IMR-90 (cell line): ENCODE data around the gene IGSF8. TPM values are rescaled to one million over a fixed set of nuclear protein-coding genes. Genes with fewer than 3 reads are reported as not detected.

Source experiments
- ATAC-seq: fragments of 200-7000 bp; cut with Tn5 transposase; 2 replicates; pipeline ENCODE4 v1.9.1; 2020; ENCODE audit warnings: low read depth, mild to moderate bottlenecking, moderate library complexity
- BruUV-seq: library from RNA; stranded (reverse); fragments of 400-500 nt; replicated peaks from 2 replicates; lab custom pipeline; 2021; lab: Mats Ljungman, UMichigan
- CTCF ChIA-PET: fragments of 300-600 bp; formaldehyde crosslinking; extraction: SDS; loops from one replicate; lab custom pipeline; 2021; ENCODE audit warnings: antibody characterized with exemption; lab: Yijun Ruan, JAX
- POLR2A ChIA-PET: fragments of 300-600 bp; sonication (Branson Sonifier 250); formaldehyde crosslinking; loops from one replicate; lab custom pipeline; 2022; ENCODE audit warnings: antibody characterized with exemption; ENCODE audit not compliant: unreplicated experiment; lab: Charles Lee
- DNase-seq: peaks from one replicate; pipeline ENCODE4 v3.0.0; 2013
- H2AFZ ChIP-seq: replicated peaks from 2 replicates; pipeline ENCODE3; 2013; ENCODE audit warnings: low read length, mild to moderate bottlenecking; ENCODE audit not compliant: poor library complexity
- H2AK5ac ChIP-seq: 2 replicates; pipeline ENCODE4 v1.6.1; 2013; ENCODE audit warnings: low read depth, low read length, inconsistent platforms
- H2AK9ac ChIP-seq: replicated peaks from 2 replicates; pipeline ENCODE3; 2013; ENCODE audit warnings: mild to moderate bottlenecking, low read depth, low read length, moderate library complexity; ENCODE audit not compliant: poor library complexity
- H2BK120ac ChIP-seq: 2 replicates; pipeline ENCODE4 v1.6.1; 2013; ENCODE audit warnings: low read depth, low read length, inconsistent platforms
- H2BK15ac ChIP-seq: 3 replicates; pipeline ENCODE4 v1.6.1; 2013; ENCODE audit warnings: low read depth, low read length, inconsistent platforms
- H2BK20ac ChIP-seq: 2 replicates; pipeline ENCODE4 v1.6.1; 2013; ENCODE audit warnings: low read depth, mild to moderate bottlenecking, inconsistent platforms, low read length, moderate library complexity
- H2BK5ac ChIP-seq: 2 replicates; pipeline ENCODE4 v1.6.1; 2013; ENCODE audit warnings: mild to moderate bottlenecking, low read depth, low read length, inconsistent platforms; ENCODE audit not compliant: poor library complexity, severe bottlenecking
- H3K14ac ChIP-seq: replicated peaks from 2 replicates; pipeline ENCODE4 v1.6.1; 2013; ENCODE audit warnings: low read depth, low read length, inconsistent platforms
- H3K18ac ChIP-seq: 2 replicates; pipeline ENCODE4 v1.6.1; 2013; ENCODE audit warnings: low read depth, low read length, control low read depth
- H3K23ac ChIP-seq: 2 replicates; pipeline ENCODE4 v1.6.1; 2013; ENCODE audit warnings: low read depth, low read length, inconsistent platforms
- H3K27ac ChIP-seq: 2 replicates; pipeline ENCODE4 v1.5.1; 2013; ENCODE audit warnings: mild to moderate bottlenecking, control low read depth, low read length; ENCODE audit not compliant: insufficient read depth
- H3K27me3 ChIP-seq: 2 replicates; pipeline ENCODE4 v1.6.1; 2013; ENCODE audit warnings: low read length; ENCODE audit not compliant: control insufficient read depth, insufficient read depth
- H3K36me3 ChIP-seq: 2 replicates; pipeline ENCODE4 v1.6.1; 2013; ENCODE audit warnings: low read length, mixed read lengths; ENCODE audit not compliant: control insufficient read depth, insufficient read depth
- H3K4ac ChIP-seq: 2 replicates; pipeline ENCODE4 v1.6.1; 2013; ENCODE audit warnings: low read depth, low read length, inconsistent platforms
- H3K4me1 ChIP-seq: 2 replicates; pipeline ENCODE4 v1.6.1; 2013; ENCODE audit warnings: low read length, mixed read lengths; ENCODE audit not compliant: control insufficient read depth, insufficient read depth
- H3K4me2 ChIP-seq: 2 replicates; pipeline ENCODE4 v1.6.1; 2013; ENCODE audit warnings: low read depth, mild to moderate bottlenecking, control low read depth, low read length, moderate library complexity
- H3K4me3 ChIP-seq: 2 replicates; pipeline ENCODE4 v1.5.1; 2013; ENCODE audit warnings: low read depth, mild to moderate bottlenecking, control low read depth, low read length, moderate library complexity; ENCODE audit not compliant: insufficient read depth
- H3K56ac ChIP-seq: 2 replicates; pipeline ENCODE4 v1.6.1; 2013; ENCODE audit warnings: low read length, inconsistent platforms; ENCODE audit not compliant: insufficient read depth; ENCODE audit errors: extremely low read depth
- H3K79me1 ChIP-seq, 2 experiments: 2 replicates each; pipeline ENCODE4 v1.6.1; 2013; ENCODE audit warnings: low read length in 2 of 2, inconsistent platforms in 1 of 2, low read depth in 1 of 2
- H3K9ac ChIP-seq: 2 replicates; pipeline ENCODE4 v1.6.1; 2013; ENCODE audit warnings: low read depth, low read length, control low read depth
- H3K9me1 ChIP-seq: 2 replicates; pipeline ENCODE4 v1.6.1; 2013; ENCODE audit warnings: low read length, inconsistent platforms; ENCODE audit not compliant: insufficient read depth
- H3K9me3 ChIP-seq: 2 replicates; pipeline ENCODE4 v1.6.1; 2013; ENCODE audit warnings: low read length; ENCODE audit not compliant: control insufficient read depth, insufficient read depth
- H4K20me1 ChIP-seq: 2 replicates; pipeline ENCODE4 v1.6.1; 2013; ENCODE audit warnings: low read length, inconsistent platforms; ENCODE audit not compliant: insufficient read depth
- H4K5ac ChIP-seq: 2 replicates; pipeline ENCODE4 v1.6.1; 2013; ENCODE audit warnings: mild to moderate bottlenecking, low read depth, low read length, control low read depth
- H4K8ac ChIP-seq, 2 experiments: 2 replicates each; pipeline ENCODE4 v1.6.1; 2013; ENCODE audit warnings: low read depth in 2 of 2, low read length in 2 of 2, control low read depth in 1 of 2, inconsistent platforms in 1 of 2
- H4K91ac ChIP-seq: 2 replicates; pipeline ENCODE4 v1.6.1; 2013; ENCODE audit warnings: low read depth, low read length, inconsistent platforms; ENCODE audit not compliant: insufficient read depth
- CHD1 ChIP-seq: IDR thresholded peaks from 2 replicates; pipeline ENCODE4 v1.6.1; 2012; ENCODE audit warnings: low read depth, low read length, improper control_type of control experiment
- NFE2L2 ChIP-seq: fragments of 150-350 bp; IDR thresholded peaks from 2 replicates; pipeline ENCODE4 v1.6.1; 2016; ENCODE audit warnings: low read depth, mild to moderate bottlenecking, low read length
- WGBS, 2 experiments: methylation state at CpG; one replicate each; pipeline versions ENCODE4 v1.1.5 to v1.1.7; 2013; ENCODE audit warnings: missing lambda C conversion rate in 2 of 2; ENCODE audit not compliant: insufficient read length in 1 of 2; ENCODE audit errors: extremely low coverage in 2 of 2; 5-methylcytosine and 5-hydroxymethylcytosine counted together
- dilution Hi-C: fragments of 300-500 bp; cut with HindIII; formaldehyde crosslinking; loops from one replicate; pipeline ENCODE4 v1.14.3; 2018; ENCODE audit warnings: low sequenced_read_pairs; ENCODE audit not compliant: unreplicated experiment
- in situ Hi-C: fragments of 300-500 bp; cut with MboI; formaldehyde crosslinking; loops from 3 replicates; pipeline ENCODE4 v1.14.3; 2019; ENCODE audit warnings: low sequenced_read_pairs, inconsistent platforms, mixed read lengths
- intact Hi-C: fragments of 100-400 bp; cut with micrococcal nuclease; formaldehyde crosslinking; loops from 2 replicates; pipeline ENCODE4 v1.10.0; 2022
- polyA plus RNA-seq, 3 experiments: library from polyadenylated mRNA; depleted of rRNA; stranded (reverse); fragments of >200 nt; gene quantifications; 2 replicates each; pipeline ENCODE4 v1.2.3, GENCODE V29; 2012; ENCODE audit warnings: low replicate concordance in 1 of 3
- total RNA-seq: library from RNA; depleted of rRNA; stranded (reverse); fragments of >200 nt; gene quantifications from 2 replicates; pipeline ENCODE4 v1.2.3, GENCODE V29; 2012
- TF ChIP-seq, protein P1 (sequence below): conservative IDR thresholded peaks from 2 replicates; pipeline ENCODE4 v1.5.1; 2012; ENCODE audit warnings: mild to moderate bottlenecking, low read depth, low read length, improper control_type of control experiment

Gene IGSF8
- total and polyA plus RNA-seq, 2 of the 4 experiments (the other 2 are of a cell fraction) = 8.8 to 25.2 TPM

DNA sequence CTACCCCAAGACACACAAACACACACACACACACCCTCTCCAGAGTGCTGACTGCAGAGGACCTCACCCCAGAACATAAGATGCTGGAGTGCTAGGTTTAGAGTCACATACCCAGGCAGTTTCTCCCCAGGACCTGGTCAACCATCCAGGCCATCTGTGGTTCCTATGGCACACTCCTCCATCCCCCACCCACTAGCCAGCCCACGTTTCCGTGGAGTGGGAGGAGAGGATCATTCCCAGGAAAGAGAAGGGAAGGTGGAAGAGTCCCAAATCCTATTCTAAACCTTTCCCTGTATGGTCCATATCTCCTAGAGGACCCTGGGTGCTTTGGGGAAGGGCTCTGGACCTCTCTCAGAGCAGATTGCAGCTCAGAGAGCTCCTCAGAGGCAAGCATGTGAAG lies 15.9 kb downstream of the IGSF8 start:
- H4K20me1 ChIP-seq = no peaks in the 10 kb centered on the region
- no peak overlapping the region for H4K91ac ChIP-seq
- H2BK15ac ChIP-seq = no peak overlapping the region
- H2AK5ac ChIP-seq = no peak overlapping the region
- H2AK9ac ChIP-seq = no peak overlapping the region
- BruUV-seq = no TSS peak
- in situ Hi-C loops = no loop called here
- no peak overlapping the region for H3K23ac ChIP-seq
- DNase-seq = no peak
- H2BK20ac ChIP-seq = no peak overlapping the region
- ChIA-PET CTCF (interaction anchor here (1.7 kb wide), 1 partner anchor 36 kb away, joined by 6 read pairs; no protein-coding TSS in a partner anchor), POLR2A (interaction anchor here (0.6 kb wide), 1 partner anchor 193 kb away, joined by 11 read pairs; no protein-coding TSS in a partner anchor)
- H3K9me3 ChIP-seq = no peaks in the 10 kb centered on the region; the same call in none of the 2 replicates
- no peak for ATAC-seq
- no CpG with 5 or more reads among the region's 2 CpGs for WGBS, 2 experiments
- H3K4me2 ChIP-seq = no peak overlapping the region
- TF ChIP-seq CHD1 = no peak
- TF ChIP-seq, protein P1, sequence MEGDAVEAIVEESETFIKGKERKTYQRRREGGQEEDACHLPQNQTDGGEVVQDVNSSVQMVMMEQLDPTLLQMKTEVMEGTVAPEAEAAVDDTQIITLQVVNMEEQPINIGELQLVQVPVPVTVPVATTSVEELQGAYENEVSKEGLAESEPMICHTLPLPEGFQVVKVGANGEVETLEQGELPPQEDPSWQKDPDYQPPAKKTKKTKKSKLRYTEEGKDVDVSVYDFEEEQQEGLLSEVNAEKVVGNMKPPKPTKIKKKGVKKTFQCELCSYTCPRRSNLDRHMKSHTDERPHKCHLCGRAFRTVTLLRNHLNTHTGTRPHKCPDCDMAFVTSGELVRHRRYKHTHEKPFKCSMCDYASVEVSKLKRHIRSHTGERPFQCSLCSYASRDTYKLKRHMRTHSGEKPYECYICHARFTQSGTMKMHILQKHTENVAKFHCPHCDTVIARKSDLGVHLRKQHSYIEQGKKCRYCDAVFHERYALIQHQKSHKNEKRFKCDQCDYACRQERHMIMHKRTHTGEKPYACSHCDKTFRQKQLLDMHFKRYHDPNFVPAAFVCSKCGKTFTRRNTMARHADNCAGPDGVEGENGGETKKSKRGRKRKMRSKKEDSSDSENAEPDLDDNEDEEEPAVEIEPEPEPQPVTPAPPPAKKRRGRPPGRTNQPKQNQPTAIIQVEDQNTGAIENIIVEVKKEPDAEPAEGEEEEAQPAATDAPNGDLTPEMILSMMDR = no peak
- TF ChIP-seq NFE2L2 = no peak
- H3K9ac ChIP-seq = no peak overlapping the region
- H3K4ac ChIP-seq = no peak overlapping the region
- H3K14ac ChIP-seq = no peak overlapping the region
- H2BK5ac ChIP-seq = no peak overlapping the region
- H3K27ac ChIP-seq = no peak overlapping the region
- H3K36me3 ChIP-seq = no peaks in the 10 kb centered on the region
- peaks cover 3% of the 10 kb centered on the region; the same call in 1 of the 2 replicates for H3K4me1 ChIP-seq
- intact Hi-C loops = no loop called here
- no peak overlapping the region for H2BK120ac ChIP-seq
- H3K79me1 ChIP-seq = no peaks in the 10 kb centered on the region
- no peak overlapping the region for H3K4me3 ChIP-seq
- H3K27me3 ChIP-seq = peaks cover 62% of the 10 kb centered on the region
- no peak overlapping the region for H4K5ac ChIP-seq
- dilution Hi-C loops = no loop called here
- no peak overlapping the region for H3K56ac ChIP-seq
- H2AFZ ChIP-seq = no peak overlapping the region
- H3K9me1 ChIP-seq = no peaks in the 10 kb centered on the region
- H3K18ac ChIP-seq = no peak overlapping the region
- H4K8ac ChIP-seq = no peak overlapping the region
